K562 (cell line): ENCODE results near the gene ZNF609. TPM values are rescaled to one million over a fixed set of nuclear protein-coding genes. Genes with fewer than 3 reads are reported as not detected.

ENCODE experiments used
- CEBPG ChIP-seq, 3 experiments: fragments of 200-800 bp in 1 of 3; sonication (Bioruptor generic) in 1 of 3; sonication (generic) in 1 of 3; formaldehyde crosslinking in 1 of 3; IDR thresholded peaks in 2 of 3; conservative IDR thresholded peaks in 1 of 3; 2 replicates each; pipeline versions ENCODE4 v1.6.1 to v1.8.0; 2016 to 2022; ENCODE audit warnings: missing compliant biosample characterization in 2 of 3, missing genetic modification characterization in 2 of 3, mild to moderate bottlenecking in 1 of 3, missing genetic modification reagents in 1 of 3
- CREM ChIP-seq: IDR thresholded peaks from 2 replicates; pipeline ENCODE4 v1.6.1; 2014; ENCODE audit warnings: antibody characterized with exemption, low read depth
- ELF1 ChIP-seq: fragments of 200-800 bp; sonication (Bioruptor generic); IDR thresholded peaks from 2 replicates; pipeline ENCODE4 v1.6.1; 2016; ENCODE audit warnings: missing genetic modification characterization, missing compliant biosample characterization
- ETV6 ChIP-seq, 3 experiments: fragments of 150-350 bp in 1 of 3; sonication (generic) in 1 of 3; formaldehyde crosslinking in 1 of 3; IDR thresholded peaks; 2 replicates each; pipeline versions ENCODE4 v1.6.1 to v1.8.0; 2014 to 2022; ENCODE audit warnings: borderline replicate concordance in 2 of 3, low read depth in 2 of 3, antibody characterized with exemption in 1 of 3, low read length in 1 of 3, mild to moderate bottlenecking in 1 of 3, missing genetic modification reagents in 1 of 3
- KAT7 ChIP-seq: sonication (generic); formaldehyde crosslinking; IDR thresholded peaks from 2 replicates; pipeline ENCODE4 v1.8.0; 2022; ENCODE audit warnings: missing genetic modification reagents, mild to moderate bottlenecking, borderline replicate concordance
- NCOR1 ChIP-seq: fragments of 450-650 bp; IDR thresholded peaks from 2 replicates; pipeline ENCODE4 v1.6.1; 2016; ENCODE audit warnings: mild to moderate bottlenecking, moderate library complexity
- PHTF2 ChIP-seq: fragments of 250-450 bp; sonication (Bioruptor Pico); IDR thresholded peaks from 2 replicates; pipeline ENCODE4 v1.5.0; 2021; ENCODE audit warnings: mild to moderate bottlenecking
- POLR2AphosphoS5 ChIP-seq: IDR thresholded peaks from 2 replicates; pipeline ENCODE4 v1.6.1; 2011; ENCODE audit warnings: mild to moderate bottlenecking, low read depth, low read length, moderate library complexity; ENCODE audit not compliant: control insufficient read depth, insufficient read depth
- RB1 ChIP-seq: fragments of 450-650 bp; IDR thresholded peaks from 2 replicates; pipeline ENCODE4 v1.6.1; 2017; ENCODE audit warnings: low read depth, mild to moderate bottlenecking
- RERE ChIP-seq: sonication (generic); formaldehyde crosslinking; IDR thresholded peaks from 2 replicates; pipeline ENCODE4 v1.8.0; 2023; ENCODE audit warnings: missing genetic modification reagents, mild to moderate bottlenecking, borderline replicate concordance
- TAL1 ChIP-seq: fragments of 450-650 bp; IDR thresholded peaks from 2 replicates; pipeline ENCODE4 v1.6.1; 2016; ENCODE audit warnings: mild to moderate bottlenecking
- TFAP4 ChIP-seq: sonication (generic); formaldehyde crosslinking; IDR thresholded peaks from 2 replicates; pipeline ENCODE4 v1.8.0; 2022; ENCODE audit warnings: missing genetic modification reagents, mild to moderate bottlenecking, moderate library complexity, borderline replicate concordance
- THRB ChIP-seq: fragments of 450-650 bp; formaldehyde crosslinking; conservative IDR thresholded peaks from 2 replicates; pipeline ENCODE4 v1.4.0; 2022; ENCODE audit warnings: mild to moderate bottlenecking, missing genetic modification characterization
- TRIM24 ChIP-seq, 2 experiments: fragments of 450-650 bp; IDR thresholded peaks; 2 replicates each; pipeline ENCODE4 v1.6.1; 2016
- polyA plus RNA-seq, 8 experiments: library from polyadenylated mRNA; depleted of rRNA in 4 of 8; stranded (reverse) in 5 of 8; unstranded in 3 of 8; fragments of >200 nt; fragmentation: Nextera tagmentation in 2 of 8; fragmentation: Illumina TruSeq in 1 of 8; extraction: Ambion mirVana in 2 of 8; extraction: Trizol in 1 of 8; gene quantifications; 2 replicates each; pipeline versions ENCODE4 v1.2.1 to v1.2.3, GENCODE V29; 2011 to 2014; ENCODE audit warnings: inconsistent platforms in 1 of 8, missing spikeins in 1 of 8
- total RNA-seq, 7 experiments: library from RNA; depleted of rRNA in 6 of 7; stranded (reverse); fragments of >200 nt in 6 of 7; fragmentation: Illumina TruSeq in 2 of 7; extraction: Trizol in 2 of 7; gene quantifications; 2 replicates each; pipeline versions ENCODE4 v1.2.1 to v1.2.3, GENCODE V29; 2011 to 2021; ENCODE audit warnings: low replicate concordance in 1 of 7

ZNF609 gene
- total and polyA plus RNA-seq, 9 of the 15 experiments (the other 6 are each of a cell fraction or from before 2014, with no cell fraction given), result 3.0 to 38.7 (median 17.8) TPM

- TF ChIP-seq RB1, result peak; percentile 27; the same call in 1 of the 2 replicates
- TF ChIP-seq TAL1, result peak; percentile 56
- TF ChIP-seq PHTF2 (CRISPR knock-in tag), result no peak
- 0 out of 2 replicates have a peak, but pooled peaks have one; percentile 22 for TF ChIP-seq CREM
- TF ChIP-seq KAT7 (CRISPR knock-in tag), result no peak
- TF ChIP-seq ETV6 (IDR thresholded peaks at IDR 0.05; ENCODE audit: borderline replicate concordance in 1 of 2, low read depth in 2 of 2, low read length in 1 of 2), result no peak
- TF ChIP-seq ETV6 (CRISPR knock-in tag; IDR thresholded peaks at IDR 0.05; ENCODE audit: borderline replicate concordance), result no peak
- no peak for TF ChIP-seq CEBPG (CRISPR knock-in tag; IDR thresholded peaks at IDR 0.05)
- peak in 1 of 2 experiments; percentile 45; a peak in 1 of 4 replicates for TF ChIP-seq CEBPG (tag; conservative IDR thresholded peaks at IDR 0.05 in 1 of 2, IDR thresholded peaks at IDR 0.05 in 1 of 2)
- peak; percentile 60; the same call in 1 of the 2 replicates for TF ChIP-seq NCOR1
- TF ChIP-seq TRIM24 (IDR thresholded peaks at IDR 0.05), result peak; percentile 38 to 50; a peak in 2 of 4 replicates
- peak; percentile 57; the same call in 1 of the 2 replicates for TF ChIP-seq POLR2AphosphoS5
- TF ChIP-seq ELF1 (tag), result no peak
- 0 out of 2 replicates have a peak, but pooled peaks have one; percentile 21 for TF ChIP-seq TFAP4 (CRISPR knock-in tag)
- no peak for TF ChIP-seq RERE
- no peak for TF ChIP-seq THRB (CRISPR knock-in tag)
Observed at GRCh38 chr15:64521726-64522164, 61.4 kb downstream of the ZNF609 start (continued).
